GM18870 (cell line): ENCODE measurements around the gene VSIG8.
A peak's percentile ranks its signal among the peaks of the same experiment; 100 is the strongest.
"Not testable (repeated sequence)": the region's sequence is repeated elsewhere in the genome, so short reads cannot be mapped to it uniquely, and the experiment has no call there.

Experiments used
- ATAC-seq: cut with Tn5 transposase; IDR thresholded peaks from one replicate; pipeline ENCODE4 v1.9.1; 2021; ENCODE audit warnings: moderate library complexity; ENCODE audit not compliant: unreplicated experiment

VSIG8 gene, protein sequence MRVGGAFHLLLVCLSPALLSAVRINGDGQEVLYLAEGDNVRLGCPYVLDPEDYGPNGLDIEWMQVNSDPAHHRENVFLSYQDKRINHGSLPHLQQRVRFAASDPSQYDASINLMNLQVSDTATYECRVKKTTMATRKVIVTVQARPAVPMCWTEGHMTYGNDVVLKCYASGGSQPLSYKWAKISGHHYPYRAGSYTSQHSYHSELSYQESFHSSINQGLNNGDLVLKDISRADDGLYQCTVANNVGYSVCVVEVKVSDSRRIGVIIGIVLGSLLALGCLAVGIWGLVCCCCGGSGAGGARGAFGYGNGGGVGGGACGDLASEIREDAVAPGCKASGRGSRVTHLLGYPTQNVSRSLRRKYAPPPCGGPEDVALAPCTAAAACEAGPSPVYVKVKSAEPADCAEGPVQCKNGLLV

DNA sequence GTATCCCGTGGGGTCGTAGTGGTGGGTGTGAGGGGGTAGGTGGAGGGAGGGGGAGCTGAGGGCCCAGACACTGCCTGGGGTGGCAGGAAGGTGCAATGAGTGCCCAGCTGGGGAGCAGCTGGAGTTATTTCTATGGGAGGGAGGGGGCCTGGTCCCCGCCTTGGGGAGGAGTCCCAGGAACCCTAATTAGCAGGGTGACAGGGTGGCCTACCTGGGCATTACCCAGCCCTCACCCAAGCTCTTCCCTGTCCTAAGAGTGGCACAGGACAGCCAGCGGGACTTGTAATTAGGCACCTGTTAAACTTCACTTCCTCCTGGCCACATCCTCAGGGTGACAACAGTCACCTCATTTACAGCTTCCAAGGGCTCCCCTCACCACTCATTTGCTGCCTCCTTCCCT lies at the start of gene VSIG8:
VSIG8 (minus strand) TSS at position 101 of the 400 bp plus-strand sequence. CDS start 136 bp downstream, outside the sequence.
- ATAC-seq, result no peak

GRCh38 chr1:159911326-159912070 lies 49.0 kb upstream of the VSIG8 start:
- ATAC-seq, result no peak

- no peak for ATAC-seq
Observed at GRCh38 chr1:159908031-159908940, 45.8 kb upstream of the VSIG8 start.

GRCh38 chr1:159906960-159907359 lies 44.5 kb upstream of the VSIG8 start:
- no peak for ATAC-seq

DNA sequence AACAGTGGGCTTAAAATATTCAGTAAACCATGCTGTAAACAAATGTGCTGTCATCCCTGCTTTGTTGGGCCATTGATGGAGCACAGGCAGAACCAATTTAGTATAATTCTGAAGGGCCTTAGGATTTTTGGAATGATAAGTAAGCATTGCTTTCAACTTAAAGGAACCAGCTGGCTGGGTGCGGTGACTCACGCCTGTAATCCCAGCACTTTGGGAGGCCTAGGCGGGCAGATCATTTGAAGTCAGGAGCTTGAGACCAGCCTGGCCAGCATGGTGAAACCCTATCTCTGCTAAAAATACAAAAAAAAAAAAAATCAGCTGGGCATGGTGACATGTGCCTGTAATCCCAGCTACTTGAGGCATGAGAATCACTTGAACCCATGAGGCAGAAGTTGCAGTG lies 41.6 kb upstream of the VSIG8 start:
- not testable (repeated sequence) for ATAC-seq

DNA sequence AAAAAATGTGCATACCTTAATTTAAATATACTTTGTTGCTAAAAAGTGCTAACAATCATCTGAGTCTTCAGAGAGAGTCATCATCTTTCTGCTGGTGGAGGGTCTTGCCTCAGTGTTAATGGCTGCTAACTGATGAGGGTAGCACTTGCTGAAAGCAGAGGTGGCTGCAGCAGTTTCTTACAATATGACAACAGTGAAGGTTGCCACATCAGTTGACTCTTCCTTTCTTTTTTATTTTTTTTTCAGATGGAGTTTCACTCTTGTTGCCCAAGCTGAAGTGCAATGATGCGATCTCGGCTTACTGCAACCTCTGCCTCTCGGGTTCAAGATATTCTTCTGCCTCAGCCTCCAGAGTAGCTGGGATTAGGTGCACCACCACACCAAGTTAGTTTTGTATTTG lies 40.1 kb upstream of the VSIG8 start:
- no peak for ATAC-seq

- no peak for ATAC-seq
Observed at GRCh38 chr1:159900755-159901360, 38.4 kb upstream of the VSIG8 start.

- ATAC-seq, result no peak
Observed at GRCh38 chr1:159900086-159900680, 37.7 kb upstream of the VSIG8 start, which contains the start of gene CFAP45. CFAP45 (minus strand) TSS chr1:159900165; CDS start chr1:159900098, 67 bp downstream.

GRCh38 chr1:159899634-159900033 lies 37.2 kb upstream of the VSIG8 start:
- ATAC-seq, result not testable (repeated sequence)

DNA sequence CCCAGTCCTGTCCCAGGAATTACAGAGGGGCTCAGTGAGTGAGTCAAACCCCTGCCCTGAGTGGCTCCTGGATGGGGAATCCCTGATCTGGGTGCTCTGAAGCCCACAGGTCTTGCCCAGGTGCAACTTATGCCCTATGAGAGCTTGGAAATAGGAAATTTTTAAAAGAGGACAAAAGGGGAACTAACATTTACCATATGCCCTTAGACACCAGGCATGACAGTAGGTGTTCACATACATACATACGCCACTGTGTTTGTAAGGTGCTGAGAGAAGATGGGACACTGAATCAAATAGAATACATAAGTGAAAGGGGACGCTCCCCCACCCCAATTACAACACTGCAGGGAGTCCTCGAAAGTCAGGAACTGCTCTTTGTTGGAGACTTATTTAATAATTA lies 36.1 kb upstream of the VSIG8 start:
- no peak for ATAC-seq

DNA sequence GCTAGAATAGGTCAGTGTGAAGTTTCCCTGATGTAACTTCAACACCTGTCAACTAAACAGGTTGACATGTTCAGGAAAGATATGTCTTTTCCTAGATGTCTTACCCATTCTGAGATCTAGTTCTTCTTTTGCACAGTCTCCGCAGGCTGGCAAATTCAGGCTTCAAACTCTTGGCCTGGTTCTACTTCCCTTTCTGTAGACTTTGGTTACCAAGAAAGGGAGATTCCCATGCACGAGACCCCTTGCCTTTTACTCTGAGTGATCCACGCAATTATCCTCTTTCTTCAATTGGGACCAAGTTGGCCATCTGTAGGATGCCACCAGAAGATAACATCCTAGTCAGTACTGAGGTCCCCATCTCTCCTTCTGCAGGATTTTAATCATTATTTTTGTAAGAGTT lies 35.5 kb upstream of the VSIG8 start:
- ATAC-seq, result no peak

DNA sequence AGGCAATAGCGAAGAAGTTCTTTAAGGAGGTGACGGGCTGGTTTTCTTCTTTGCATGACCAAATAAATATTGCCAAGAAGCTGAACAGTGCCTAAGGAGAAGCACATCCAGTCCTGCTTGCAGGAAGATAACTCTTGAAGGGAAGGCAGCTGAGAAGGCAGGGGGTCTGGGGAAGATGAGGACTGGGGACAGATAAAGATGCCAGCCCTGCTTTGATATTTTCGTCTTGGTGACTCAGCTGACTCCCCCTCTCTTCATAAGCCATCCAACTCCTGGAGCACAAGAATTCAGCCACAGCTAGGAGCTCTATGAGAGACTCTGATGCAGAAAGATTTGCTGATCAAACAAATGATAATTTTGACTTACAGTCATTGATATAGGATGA lies 34.1 kb upstream of the VSIG8 start:
- ATAC-seq, result no peak

- no peak for ATAC-seq
Observed at GRCh38 chr1:159895836-159896545, 33.5 kb upstream of the VSIG8 start.

DNA sequence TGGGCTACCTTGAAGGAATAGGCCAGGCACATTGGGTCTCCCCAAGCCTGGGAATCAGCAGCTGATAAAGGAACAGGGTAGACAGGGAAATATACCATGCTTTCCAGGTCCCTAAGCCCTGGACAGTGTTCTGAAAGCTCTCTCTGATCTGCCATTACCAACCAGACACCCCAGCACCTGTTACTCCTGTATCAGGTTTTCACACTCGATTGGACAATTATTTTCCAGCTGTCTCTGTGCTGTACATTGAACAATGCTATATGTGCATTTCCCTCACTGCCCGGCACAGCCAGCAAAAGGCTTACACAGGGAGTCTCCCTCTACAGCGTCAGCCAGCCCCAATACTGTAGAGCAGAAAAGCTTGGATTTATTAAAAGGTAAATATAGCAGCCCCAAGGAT lies 32.8 kb upstream of the VSIG8 start:
- no peak for ATAC-seq

DNA sequence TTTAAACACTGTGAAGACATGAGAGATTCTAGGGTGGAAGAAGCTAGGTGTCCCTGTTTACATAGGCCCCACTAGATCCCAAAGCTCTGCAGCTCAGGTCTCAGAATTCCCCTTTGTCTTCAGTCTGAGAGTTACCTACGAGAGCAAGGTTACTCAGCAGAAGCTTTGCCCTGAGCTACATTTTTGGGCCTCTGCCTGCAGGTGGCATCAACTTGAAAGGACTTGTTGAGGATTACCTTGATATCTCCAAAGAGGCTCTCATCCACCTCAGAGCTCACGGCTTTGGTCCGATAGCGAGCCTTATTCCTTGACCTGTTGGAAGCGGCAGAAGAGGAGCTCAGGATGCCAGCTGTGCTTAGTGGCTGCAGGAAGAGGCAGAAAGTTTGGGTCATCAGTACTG lies 30.5 kb upstream of the VSIG8 start:
- ATAC-seq, result no peak

DNA sequence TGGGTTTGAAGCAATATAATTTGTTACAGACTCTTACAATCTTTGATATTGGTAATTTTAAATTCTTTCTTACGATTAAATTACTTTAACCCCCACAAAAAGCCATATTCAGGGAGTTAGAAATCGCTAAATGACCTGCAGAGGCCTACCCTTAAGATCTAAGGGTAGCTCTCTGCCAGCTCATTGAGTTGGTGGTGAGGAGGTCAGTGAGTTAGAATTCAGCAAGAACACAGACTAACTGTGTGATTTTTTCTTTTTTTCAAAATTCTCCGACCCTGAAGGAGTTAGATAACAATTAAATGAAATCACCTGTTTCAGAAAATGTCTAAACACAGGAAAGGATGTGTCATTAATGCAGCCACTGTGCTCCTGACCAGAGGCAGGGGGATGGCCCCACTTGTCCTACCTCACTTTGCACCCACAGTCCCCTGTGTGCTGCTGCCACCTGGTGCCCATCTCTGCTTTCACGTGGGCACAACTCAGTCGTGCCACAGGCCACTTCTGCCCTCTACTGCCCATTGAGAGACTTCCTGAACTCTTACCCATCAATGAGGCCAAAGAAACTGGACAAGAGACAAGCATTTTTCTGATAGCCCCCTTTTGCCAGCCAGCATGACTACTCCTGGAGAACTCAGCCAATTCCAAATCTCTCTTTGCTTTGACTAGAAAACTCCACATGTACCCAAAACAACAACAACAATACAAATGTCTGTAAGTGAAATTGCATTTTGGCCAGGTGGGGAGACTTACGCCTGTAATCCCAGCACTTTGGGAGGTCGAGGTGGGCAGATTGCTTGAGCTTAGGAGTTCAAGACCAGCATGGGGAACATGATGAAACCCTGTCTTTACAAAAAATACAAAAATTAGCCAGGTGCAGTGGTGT lies 29.1 kb upstream of the VSIG8 start:
- peak; percentile 42 for ATAC-seq

DNA sequence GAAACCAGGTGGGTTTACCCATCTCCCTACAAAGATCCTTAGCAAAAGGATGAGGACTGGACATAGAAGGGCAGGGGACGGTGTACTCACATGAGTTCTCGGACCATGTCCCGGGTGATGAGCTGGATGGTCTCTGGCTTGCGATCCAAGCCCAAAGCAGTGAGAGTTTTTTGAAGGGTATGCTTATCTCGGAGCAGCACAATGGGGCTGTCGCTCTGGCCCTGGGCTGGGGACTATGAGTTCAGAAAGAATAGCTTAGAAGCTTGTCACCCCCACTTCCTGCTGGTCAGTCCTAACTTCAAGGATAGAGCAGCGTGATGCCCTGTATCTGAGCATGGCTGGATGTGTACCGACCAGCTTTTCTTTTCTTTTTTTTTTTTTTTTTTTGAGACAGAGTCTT lies 27.9 kb upstream of the VSIG8 start:
- ATAC-seq, result no peak

- ATAC-seq, result peak; percentile 94
Observed at GRCh38 chr1:159889821-159890252, 27.4 kb upstream of the VSIG8 start.

GRCh38 chr1:159889202-159889601 lies 26.7 kb upstream of the VSIG8 start:
- no peak for ATAC-seq
